Measurements from ENCODE around the gene RHOC.

DNA sequence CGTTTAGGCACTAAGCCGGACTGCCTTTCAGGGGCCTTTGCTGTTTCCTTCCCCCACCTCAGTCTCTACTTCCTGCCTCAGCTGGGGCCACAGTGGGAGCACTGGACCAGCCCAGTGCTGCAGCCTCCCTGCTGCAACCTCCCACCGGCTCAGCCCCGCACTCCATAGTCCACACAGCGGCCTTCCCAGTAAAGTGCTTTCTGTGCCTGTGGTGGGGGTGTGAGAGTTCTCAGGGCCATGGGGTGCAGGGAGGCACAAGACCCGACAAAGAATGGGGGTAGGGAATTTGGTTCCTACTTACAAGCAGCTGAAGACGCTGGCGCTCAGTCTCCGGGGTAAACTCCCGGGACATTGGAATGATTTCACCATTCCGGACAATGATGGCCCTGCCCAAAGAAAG lies 4.7 kb upstream of the RHOC start:
- TF ChIP-seq, protein P1, sequence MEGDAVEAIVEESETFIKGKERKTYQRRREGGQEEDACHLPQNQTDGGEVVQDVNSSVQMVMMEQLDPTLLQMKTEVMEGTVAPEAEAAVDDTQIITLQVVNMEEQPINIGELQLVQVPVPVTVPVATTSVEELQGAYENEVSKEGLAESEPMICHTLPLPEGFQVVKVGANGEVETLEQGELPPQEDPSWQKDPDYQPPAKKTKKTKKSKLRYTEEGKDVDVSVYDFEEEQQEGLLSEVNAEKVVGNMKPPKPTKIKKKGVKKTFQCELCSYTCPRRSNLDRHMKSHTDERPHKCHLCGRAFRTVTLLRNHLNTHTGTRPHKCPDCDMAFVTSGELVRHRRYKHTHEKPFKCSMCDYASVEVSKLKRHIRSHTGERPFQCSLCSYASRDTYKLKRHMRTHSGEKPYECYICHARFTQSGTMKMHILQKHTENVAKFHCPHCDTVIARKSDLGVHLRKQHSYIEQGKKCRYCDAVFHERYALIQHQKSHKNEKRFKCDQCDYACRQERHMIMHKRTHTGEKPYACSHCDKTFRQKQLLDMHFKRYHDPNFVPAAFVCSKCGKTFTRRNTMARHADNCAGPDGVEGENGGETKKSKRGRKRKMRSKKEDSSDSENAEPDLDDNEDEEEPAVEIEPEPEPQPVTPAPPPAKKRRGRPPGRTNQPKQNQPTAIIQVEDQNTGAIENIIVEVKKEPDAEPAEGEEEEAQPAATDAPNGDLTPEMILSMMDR (IDR thresholded peaks at IDR 0.05; ENCODE audit: low read length), result no peak
- TF ChIP-seq EZH2 (IDR thresholded peaks at IDR 0.05; ENCODE audit: borderline replicate concordance, low read length), result no peak
